A549 treated with AZD2906 at 1 μM for 4 hours (cell line): Measurements from ENCODE around the gene CHRNA1. TPM values are rescaled to one million over a fixed set of nuclear protein-coding genes. Genes with fewer than 3 reads are reported as not detected.

Experiments
- total RNA-seq: library from RNA; stranded (reverse); fragments of 200-300 nt; extraction: Qiagen RNA extraction; gene quantifications from 5 replicates; pipeline ENCODE4 v1.2.3, GENCODE V29; 2022

The CHRNA1 gene
- total RNA-seq: not detected in 5 replicates

DNA sequence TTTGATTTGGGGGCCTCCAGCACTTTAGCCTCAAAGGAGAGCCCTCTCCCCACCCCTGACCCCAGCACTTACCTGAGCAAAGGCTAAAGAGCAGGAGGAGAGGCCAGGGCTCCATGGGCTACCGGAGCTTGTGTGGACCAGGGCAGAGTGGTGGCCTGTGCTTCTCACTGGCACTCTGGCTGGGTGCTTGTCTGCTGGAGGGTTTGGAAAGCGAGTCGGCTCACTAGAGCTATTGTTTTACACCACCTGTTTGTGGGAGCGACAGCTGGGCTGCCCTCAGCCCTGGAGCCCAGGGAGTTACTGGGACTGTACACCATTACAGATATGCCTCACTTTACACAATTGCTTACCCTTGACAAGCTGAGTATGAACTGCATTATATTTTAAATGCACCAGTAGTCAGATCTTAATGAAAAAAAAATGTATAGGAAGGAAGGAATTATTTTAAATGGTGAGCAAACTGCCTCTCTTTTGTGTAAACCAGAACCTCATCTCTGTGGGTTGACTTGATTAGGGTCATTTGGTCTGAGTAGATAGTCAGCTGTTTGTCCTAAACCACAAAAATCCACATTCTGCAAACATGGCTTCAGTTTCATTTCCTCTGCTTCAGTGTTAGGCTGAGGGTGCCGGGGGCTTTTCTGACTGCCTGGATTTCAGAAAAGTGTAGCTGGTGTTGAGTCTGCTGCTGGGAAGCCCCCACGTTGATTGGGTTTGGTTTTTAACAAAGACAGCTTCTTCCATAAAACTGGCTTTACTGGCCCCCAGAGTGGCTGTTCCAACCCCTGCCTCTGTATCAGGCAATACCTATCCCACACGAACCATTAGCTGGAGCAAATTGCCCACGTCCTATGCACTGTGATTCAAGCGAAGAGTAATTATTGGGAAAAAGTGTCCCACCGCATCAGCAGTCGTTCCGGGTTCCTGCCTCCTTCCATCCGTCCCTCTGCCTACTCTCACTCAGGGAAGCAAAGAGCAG lies at the start of gene CHRNA1:
Gene CHRNA1, minus strand, starts transcription at position 193 of the 976 bp plus-strand sequence. Its CDS starts 78 bp downstream, at position 115.

Other genes with a start within 250 kb of the CHRNA1 start
- gene WIPF1, start 166.7 kb downstream of the CHRNA1 start, total RNA-seq: 17.0 to 25.7 TPM (median 24.6 TPM) in 5 replicates
- gene CHN1, start 240.9 kb upstream of the CHRNA1 start, total RNA-seq: 15.3 to 19.6 TPM (median 16.0 TPM) in 5 replicates